GM12874 (cell line): ENCODE data around the gene SEZ6.

Experiments
- TF ChIP-seq, protein P1 (sequence below): IDR thresholded peaks from 2 replicates; pipeline ENCODE4 v1.5.1; 2011; ENCODE audit warnings: low read depth, mild to moderate bottlenecking, control low read depth, low read length, moderate library complexity; ENCODE audit not compliant: insufficient read depth

SEZ6 gene

DNA sequence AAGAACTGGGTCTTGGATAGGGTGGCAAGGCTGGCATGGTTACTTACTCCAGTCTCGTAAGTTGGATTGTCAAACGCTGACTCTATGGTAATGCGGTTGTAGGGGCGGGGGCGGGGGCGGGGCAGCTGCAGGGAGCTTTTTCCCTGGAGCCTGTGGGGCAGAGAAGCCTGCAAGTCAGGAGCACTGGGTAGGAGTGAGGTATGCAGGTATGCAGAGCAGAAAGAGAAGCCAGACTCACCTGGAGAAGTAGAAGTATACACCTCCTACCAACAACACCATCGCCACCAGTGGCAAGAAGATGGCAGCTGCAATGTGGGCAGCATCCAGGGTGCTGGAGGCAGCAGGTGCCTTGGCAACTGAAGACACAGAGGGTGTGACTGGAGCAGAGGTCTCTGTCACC is 49.7 kb downstream of the SEZ6 start:
- TF ChIP-seq, protein P1, sequence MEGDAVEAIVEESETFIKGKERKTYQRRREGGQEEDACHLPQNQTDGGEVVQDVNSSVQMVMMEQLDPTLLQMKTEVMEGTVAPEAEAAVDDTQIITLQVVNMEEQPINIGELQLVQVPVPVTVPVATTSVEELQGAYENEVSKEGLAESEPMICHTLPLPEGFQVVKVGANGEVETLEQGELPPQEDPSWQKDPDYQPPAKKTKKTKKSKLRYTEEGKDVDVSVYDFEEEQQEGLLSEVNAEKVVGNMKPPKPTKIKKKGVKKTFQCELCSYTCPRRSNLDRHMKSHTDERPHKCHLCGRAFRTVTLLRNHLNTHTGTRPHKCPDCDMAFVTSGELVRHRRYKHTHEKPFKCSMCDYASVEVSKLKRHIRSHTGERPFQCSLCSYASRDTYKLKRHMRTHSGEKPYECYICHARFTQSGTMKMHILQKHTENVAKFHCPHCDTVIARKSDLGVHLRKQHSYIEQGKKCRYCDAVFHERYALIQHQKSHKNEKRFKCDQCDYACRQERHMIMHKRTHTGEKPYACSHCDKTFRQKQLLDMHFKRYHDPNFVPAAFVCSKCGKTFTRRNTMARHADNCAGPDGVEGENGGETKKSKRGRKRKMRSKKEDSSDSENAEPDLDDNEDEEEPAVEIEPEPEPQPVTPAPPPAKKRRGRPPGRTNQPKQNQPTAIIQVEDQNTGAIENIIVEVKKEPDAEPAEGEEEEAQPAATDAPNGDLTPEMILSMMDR = no peak

DNA sequence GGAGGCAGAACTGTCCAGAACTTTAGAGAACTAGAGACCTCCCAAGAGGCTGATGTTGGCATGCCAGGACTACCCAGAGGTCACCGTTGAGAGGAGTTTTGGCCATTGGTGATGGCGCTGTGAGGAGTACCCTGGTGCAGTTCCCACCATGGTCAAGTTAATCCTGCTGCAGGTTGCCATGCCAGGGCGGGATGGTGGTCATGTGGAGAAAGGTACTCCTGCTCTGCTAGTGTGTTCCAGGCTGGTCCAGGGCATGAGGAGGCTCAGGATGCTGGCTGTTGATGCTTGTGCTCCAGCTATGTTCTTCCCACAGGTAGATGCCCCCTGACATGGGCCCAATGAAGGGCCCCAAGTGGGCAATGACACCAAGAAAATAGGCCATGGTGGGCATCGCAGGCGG is 50.4 kb downstream of the SEZ6 start:
- TF ChIP-seq, protein P1 = no peak

DNA sequence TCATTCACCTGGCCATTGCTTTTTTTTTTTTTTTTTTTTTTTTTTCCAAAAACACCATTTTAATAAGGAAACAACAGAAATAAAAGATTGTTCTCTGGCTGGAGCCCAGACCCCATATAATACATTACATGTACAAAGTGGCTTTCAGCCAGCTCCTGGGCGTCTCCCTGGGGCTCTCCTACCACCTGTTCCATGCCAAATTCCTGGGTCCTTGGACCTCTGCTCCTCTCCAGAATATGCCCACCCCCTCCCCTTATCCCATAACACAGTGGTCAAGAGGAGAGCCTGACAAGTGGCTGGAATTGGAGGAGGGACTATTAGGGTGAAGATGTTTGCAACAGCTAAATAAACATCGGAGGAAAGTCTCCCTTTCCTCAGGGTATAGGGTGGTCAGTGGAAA is 50.9 kb downstream of the SEZ6 start:
- TF ChIP-seq, protein P1 = no peak

DNA sequence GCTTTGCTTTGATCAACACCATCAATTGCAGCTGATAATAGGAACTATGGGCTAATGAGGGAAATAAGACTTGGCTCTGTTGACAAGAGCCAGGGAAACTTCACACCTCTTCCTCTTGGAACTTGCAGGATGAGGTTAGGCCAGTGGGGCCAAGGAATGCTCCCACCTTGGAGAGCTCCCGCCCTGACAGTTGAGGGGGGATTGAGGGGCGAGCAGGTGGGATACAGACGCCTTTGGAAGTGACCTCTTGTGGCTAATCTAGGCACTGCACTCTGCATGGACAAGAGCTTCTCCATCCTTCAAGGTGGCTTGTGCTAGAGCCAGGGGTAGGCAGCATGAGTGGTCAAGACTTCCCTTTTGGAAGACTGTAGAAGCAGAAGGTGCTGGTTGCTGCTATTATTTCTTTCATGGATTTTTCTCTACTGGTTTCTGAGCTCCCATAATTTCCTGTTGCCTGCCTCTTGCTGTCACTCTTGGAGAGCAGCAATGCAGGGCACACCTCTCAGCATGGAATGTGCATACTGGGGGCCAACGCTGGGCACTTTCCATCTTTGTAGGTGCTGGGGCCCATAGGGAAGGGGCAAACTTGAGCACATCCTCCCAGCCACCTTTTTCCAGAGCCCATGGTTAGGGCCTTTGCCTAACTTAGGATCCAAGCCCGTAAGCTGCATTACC is 52.3 kb downstream of the SEZ6 start:
- TF ChIP-seq, protein P1 = peak; percentile 92

DNA sequence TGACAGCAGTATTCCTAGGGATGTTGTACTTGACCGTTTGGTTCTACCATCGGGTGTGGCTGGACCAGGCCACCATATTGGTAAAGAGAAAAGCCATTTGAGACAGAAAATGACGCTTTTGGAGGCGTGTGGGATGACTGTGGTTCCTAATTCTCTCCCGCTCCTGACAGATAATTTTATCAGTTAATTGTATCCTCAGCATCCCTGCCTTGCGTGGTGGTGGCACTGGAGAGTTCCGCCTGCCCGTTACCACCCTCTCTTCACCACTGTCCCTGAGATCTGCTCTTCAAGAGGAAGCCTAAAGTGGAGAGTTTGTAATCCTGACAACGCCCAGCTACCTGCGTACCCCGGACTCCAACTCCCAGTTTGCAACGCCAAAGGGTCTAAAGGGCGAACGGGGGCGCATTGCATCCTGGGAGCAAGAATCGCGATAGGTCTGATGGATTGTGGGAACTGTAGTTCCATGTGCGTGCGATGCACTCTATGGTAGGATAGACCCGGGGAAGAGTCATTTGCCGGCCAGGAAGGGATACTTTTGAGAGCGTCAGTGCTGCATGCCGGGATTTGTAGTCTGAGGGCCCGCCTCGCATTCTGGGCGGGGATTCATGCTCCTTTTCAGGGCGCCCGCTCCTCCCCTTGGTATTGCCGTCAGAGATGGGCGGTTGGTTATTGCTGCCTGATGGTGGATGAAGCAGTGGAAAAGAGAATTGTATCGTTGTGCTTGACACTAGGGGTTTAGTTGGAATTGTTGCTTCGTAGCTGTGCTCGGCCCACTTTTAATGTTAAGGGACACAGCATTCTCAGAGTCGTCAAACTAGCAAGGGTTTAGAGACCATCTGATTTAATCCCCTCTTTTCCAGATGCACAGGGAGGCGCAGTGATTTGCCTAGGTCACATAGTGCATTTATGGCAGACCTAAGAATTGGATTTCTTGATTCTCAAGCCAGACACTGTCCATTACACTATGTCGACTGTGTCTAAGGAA is 53.5 kb downstream of the SEZ6 start:
- TF ChIP-seq, protein P1 = no peak

DNA sequence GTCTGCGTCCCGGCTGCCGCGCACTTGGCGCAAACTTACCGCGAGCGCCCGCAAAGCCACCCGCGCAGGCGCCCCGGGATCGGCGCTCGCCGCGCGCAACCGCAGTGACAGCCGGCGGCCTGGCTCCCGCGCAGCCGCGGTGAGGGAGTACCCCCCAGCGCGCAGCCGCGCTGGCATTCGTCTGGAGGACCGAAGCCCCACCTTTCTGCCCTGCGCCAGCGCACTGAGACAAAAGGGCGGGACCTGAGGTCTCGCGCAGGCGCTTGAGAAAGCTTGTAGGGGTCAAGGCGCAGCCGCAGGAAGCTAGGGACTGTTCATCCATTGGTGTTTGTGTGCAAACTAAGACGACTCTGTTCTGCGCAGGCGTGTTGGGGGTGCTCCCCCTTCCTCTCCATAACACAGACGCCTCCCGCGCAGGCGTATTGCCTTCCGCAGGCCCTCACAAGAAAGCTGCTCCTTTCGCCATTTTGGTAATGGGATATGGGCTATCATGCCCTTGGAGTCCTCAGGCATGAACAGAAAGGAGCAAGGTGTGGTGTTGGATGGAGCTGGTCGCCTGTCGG is 54.3 kb downstream of the SEZ6 start, which contains the start of gene PHF12:
Gene PHF12, minus strand, starts transcription at position 91 of the 563 bp plus-strand sequence. CDS start 558 bp downstream, outside the sequence.
- TF ChIP-seq, protein P1 = no peak

DNA sequence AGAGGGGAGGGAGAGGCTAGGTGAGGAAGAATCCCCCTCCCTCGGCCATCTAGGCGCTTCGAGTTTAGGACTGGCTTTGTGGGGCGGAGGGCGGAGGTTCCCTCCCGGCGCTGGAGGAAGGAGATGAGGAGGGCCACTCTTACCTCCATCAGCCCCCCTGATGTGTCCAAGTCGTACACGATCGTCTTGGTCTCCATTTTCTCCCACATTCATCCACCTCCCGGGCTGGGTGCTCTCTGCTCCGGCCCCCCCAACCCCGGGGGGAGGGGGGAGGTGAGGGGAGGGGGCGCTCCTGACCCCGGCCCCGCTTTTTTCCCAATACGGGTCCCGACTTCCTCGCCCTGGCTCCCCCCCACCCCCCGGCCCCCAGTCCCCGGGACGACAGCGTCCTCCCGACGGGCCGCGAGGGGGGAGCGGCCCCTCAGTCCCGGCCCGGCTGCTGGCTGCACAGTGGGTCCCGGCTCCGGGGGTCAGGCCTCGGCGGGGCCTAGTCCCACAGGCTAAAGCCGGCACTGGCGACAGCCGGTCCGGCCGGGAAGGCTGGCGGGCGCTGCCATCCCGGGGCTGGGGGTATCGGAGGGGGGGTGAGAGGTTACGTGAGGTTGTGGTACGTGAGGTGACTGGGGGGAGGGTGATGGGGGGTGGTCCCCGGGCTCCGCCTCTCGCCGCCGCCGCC is 54.9 kb downstream of the SEZ6 start:
- TF ChIP-seq, protein P1 = no peak
